Tibial artery (tissue), 4 donors: ENCODE measurements around the gene SKIC2.
"Not testable (repeated sequence)": the region's sequence is repeated elsewhere in the genome, so short reads cannot be mapped to it uniquely, and the experiment has no call there.

ENCODE experiments used
- DNase-seq, 2 donors: peaks; one replicate each; pipeline ENCODE4 v3.0.0-alpha.2; 2019
- H3K27ac ChIP-seq, 2 donors: fragments of 200-600 bp; sonication (generic) in 1 of 2; 1 replicate in 1 of 2; 2 replicates in 1 of 2; pipeline ENCODE4 v1.5.1; 2018 to 2019; ENCODE audit warnings: mild to moderate bottlenecking in 1 of 2
- H3K27me3 ChIP-seq, 2 donors: fragments of 200-600 bp; sonication (generic) in 1 of 2; one replicate each; pipeline versions ENCODE4 v1.5.1 to v1.6.0; 2016 to 2019
- H3K36me3 ChIP-seq, 3 donors: fragments of 200-600 bp; sonication (generic) in 2 of 3; one replicate each; pipeline ENCODE4 v1.5.1; 2016 to 2019; ENCODE audit warnings: mild to moderate bottlenecking in 2 of 3
- H3K4me1 ChIP-seq, 4 donors: fragments of 200-600 bp; sonication (generic) in 2 of 4; 1 replicate in 3 of 4; 2 replicates in 1 of 4; pipeline ENCODE4 v1.5.1; 2016 to 2019
- H3K4me3 ChIP-seq, 2 donors: fragments of 200-600 bp; sonication (generic) in 1 of 2; 1 replicate in 1 of 2; 2 replicates in 1 of 2; pipeline ENCODE4 v1.5.1; 2018 to 2019; ENCODE audit warnings: mild to moderate bottlenecking in 2 of 2
- H3K9me3 ChIP-seq, 3 donors: fragments of 200-600 bp; sonication (generic) in 1 of 3; one replicate each; pipeline ENCODE4 v1.5.1; 2016 to 2019
- CTCF ChIP-seq, 2 experiments: fragments of 200-600 bp in 1 of 2; fragments of 450-650 bp in 1 of 2; IDR thresholded peaks; one replicate each; pipeline ENCODE4 v1.5.1; 2017 to 2019; ENCODE audit warnings: antibody characterized with exemption in 2 of 2, mild to moderate bottlenecking in 1 of 2, moderate library complexity in 1 of 2
- intact Hi-C: fragments of 100-400 bp; cut with DNase I; formaldehyde crosslinking; loops from one replicate; pipeline ENCODE4 v1.15.0; 2023; ENCODE audit warnings: low total_unique reads

Gene SKIC2

GRCh38 chr6:31977816-31978431 is 18.9 kb downstream of the SKIC2 start:
- H3K27me3 ChIP-seq = no peaks in the 10 kb centered on the region
- H3K4me3 ChIP-seq = no peak overlapping the region
- no peaks in the 10 kb centered on the region for H3K9me3 ChIP-seq
- H3K36me3 ChIP-seq = peaks cover 13 to 32% (median 14%) of the 10 kb centered on the region in 3 donors
- H3K27ac ChIP-seq = no peak overlapping the region
- intact Hi-C loops = no loop called here
- H3K4me1 ChIP-seq = peaks cover 0 to 11% (median 8%) of the 10 kb centered on the region in 4 donors
- no peak for TF ChIP-seq CTCF (IDR thresholded peaks at IDR 0.05)
- no peak for DNase-seq

- no peak overlapping the region for H3K4me3 ChIP-seq
- intact Hi-C loops = no loop called here
- DNase-seq = no peak
Measured at GRCh38 chr6:31978831-31979230, 19.9 kb downstream of the SKIC2 start.

GRCh38 chr6:31979238-31979898 is 20.4 kb downstream of the SKIC2 start:
- H3K27ac ChIP-seq = no peak overlapping the region
- no peak for TF ChIP-seq CTCF (IDR thresholded peaks at IDR 0.05)
- no peak overlapping the region for H3K4me3 ChIP-seq
- H3K27me3 ChIP-seq = no peaks in the 10 kb centered on the region
- no peaks in the 10 kb centered on the region for H3K4me1 ChIP-seq
- DNase-seq = no peak
- no peaks in the 10 kb centered on the region for H3K9me3 ChIP-seq
- intact Hi-C loops = no loop called here
- H3K36me3 ChIP-seq = peaks cover 13 to 32% (median 14%) of the 10 kb centered on the region in 3 donors

More at GRCh38 chr6:31978831-31979230, 19.9 kb downstream of the SKIC2 start:
- no peaks in the 10 kb centered on the region for H3K27me3 ChIP-seq
- peaks cover 13 to 32% (median 14%) of the 10 kb centered on the region in 3 donors for H3K36me3 ChIP-seq
- H3K4me1 ChIP-seq = peaks cover 0 to 2% (median under 1%) of the 10 kb centered on the region in 4 donors
- no peak overlapping the region for H3K27ac ChIP-seq
- no peak for TF ChIP-seq CTCF (IDR thresholded peaks at IDR 0.05)
- no peaks in the 10 kb centered on the region for H3K9me3 ChIP-seq

GRCh38 chr6:31980195-31980876 is 21.4 kb downstream of the SKIC2 start:
- intact Hi-C loops, H3K27ac ChIP-seq, DNase-seq, H3K4me1 ChIP-seq, H3K4me3 ChIP-seq, H3K9me3 ChIP-seq, H3K27me3 ChIP-seq: not testable (repeated sequence)
- H3K36me3 ChIP-seq = peaks cover 13 to 32% (median 14%) of the 10 kb centered on the region in 3 donors

- DNase-seq, H3K9me3 ChIP-seq, intact Hi-C loops, H3K4me1 ChIP-seq, H3K27ac ChIP-seq, H3K27me3 ChIP-seq, H3K4me3 ChIP-seq: not testable (repeated sequence)
- H3K36me3 ChIP-seq = peaks cover 13 to 29% (median 14%) of the 10 kb centered on the region in 3 donors
Measured at GRCh38 chr6:31980998-31981397, 22.0 kb downstream of the SKIC2 start.

GRCh38 chr6:31981744-31982143 is 22.8 kb downstream of the SKIC2 start, which contains the start of gene C4A:
Gene C4A (plus strand): TSS chr6:31982057. CDS start chr6:31982108, 51 bp downstream.
- H3K36me3 ChIP-seq = peaks cover 13 to 22% (median 14%) of the 10 kb centered on the region in 3 donors
- H3K9me3 ChIP-seq, H3K4me1 ChIP-seq, DNase-seq, H3K4me3 ChIP-seq, H3K27ac ChIP-seq, intact Hi-C loops, H3K27me3 ChIP-seq: not testable (repeated sequence)

- H3K36me3 ChIP-seq, H3K4me3 ChIP-seq, intact Hi-C loops, H3K4me1 ChIP-seq, H3K9me3 ChIP-seq, H3K27ac ChIP-seq, DNase-seq, H3K27me3 ChIP-seq: not testable (repeated sequence)
Measured at GRCh38 chr6:31989363-31989762, 30.4 kb downstream of the SKIC2 start.

- H3K27me3 ChIP-seq, intact Hi-C loops, DNase-seq, H3K4me1 ChIP-seq, H3K36me3 ChIP-seq, H3K27ac ChIP-seq, H3K9me3 ChIP-seq, H3K4me3 ChIP-seq: not testable (repeated sequence)
Measured at GRCh38 chr6:31994421-31994820, 35.4 kb downstream of the SKIC2 start.

GRCh38 chr6:31996385-31996784 is 37.4 kb downstream of the SKIC2 start:
- intact Hi-C loops, H3K27ac ChIP-seq, H3K4me3 ChIP-seq, H3K4me1 ChIP-seq, H3K9me3 ChIP-seq, H3K36me3 ChIP-seq, H3K27me3 ChIP-seq, DNase-seq: not testable (repeated sequence)

- H3K4me1 ChIP-seq, DNase-seq, H3K27me3 ChIP-seq, intact Hi-C loops, H3K36me3 ChIP-seq, H3K4me3 ChIP-seq, H3K27ac ChIP-seq, H3K9me3 ChIP-seq: not testable (repeated sequence)
Measured at GRCh38 chr6:32002546-32003268, 43.7 kb downstream of the SKIC2 start.
